IPS DF 19.7 (cell line): ENCODE measurements around the gene MAPKAP1.

Experiments
- DNase-seq: peaks from one replicate; pipeline ENCODE4 v3.0.0-alpha.2; 2013; ENCODE audit warnings: low read depth, low spot score

MAPKAP1 gene

GRCh38 chr9:125393426-125393825 lies 313.6 kb downstream of the MAPKAP1 start:
- no peak for DNase-seq

GRCh38 chr9:125391704-125392103 lies 315.3 kb downstream of the MAPKAP1 start:
- no peak for DNase-seq

DNA sequence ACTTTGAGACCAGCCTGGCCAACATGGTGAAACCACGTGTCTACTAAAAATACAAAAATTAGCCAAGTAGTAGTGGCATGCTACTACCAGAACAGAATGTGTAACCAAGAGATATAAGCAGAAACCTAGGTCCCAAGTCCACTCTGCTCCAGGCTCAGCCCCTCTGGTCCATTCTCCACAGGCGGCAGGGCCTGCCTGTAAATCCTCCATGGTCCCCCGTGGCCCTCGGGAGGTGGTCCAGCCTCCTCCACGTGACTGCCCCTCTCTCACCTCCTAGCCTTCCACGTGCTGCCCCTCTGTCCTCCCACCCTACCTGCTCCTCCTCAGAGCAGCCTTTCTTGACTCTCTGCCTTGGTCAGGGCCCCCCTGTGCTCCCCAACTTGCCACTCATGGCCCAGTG lies 318.0 kb downstream of the MAPKAP1 start:
- no peak for DNase-seq

DNA sequence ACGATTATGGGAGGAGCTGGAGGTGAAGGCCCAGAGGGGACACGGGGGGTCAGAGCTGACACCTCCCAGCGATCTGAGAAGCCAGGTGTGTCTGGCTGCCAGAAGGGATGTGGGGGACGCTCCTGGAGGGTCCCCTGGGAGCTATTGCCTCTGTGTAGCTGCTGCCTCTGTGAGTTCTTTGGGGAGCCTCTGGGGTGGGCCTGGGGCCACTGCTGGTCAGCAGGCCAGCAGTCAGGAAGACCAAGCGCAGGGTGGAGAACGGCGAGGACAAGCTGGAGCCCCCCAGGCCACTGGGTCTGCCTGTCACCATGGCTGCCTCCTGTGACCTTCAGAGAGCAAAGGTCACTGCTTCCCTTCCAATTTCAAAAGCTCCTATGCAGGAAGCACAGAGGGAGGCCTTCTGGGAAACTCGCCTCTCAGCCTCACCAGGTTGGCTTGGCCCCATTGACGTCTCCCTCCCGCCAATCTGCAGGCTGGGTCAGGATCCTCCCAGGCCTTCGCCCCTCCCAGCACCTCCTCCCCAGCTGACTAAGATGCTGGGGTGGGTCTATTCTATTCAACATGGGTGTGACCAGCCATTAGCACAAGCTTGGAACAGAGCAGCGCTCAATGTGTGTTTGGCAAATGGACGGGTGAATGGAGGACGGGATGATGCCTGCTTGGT lies 319.0 kb downstream of the MAPKAP1 start:
- DNase-seq: no peak
